ENCODE measurements around the gene ZC3H15.
"Not testable (repeated sequence)": the region's sequence is repeated elsewhere in the genome, so short reads cannot be mapped to it uniquely, and the experiment has no call there.

Gene ZC3H15

GRCh38 chr2:186485871-186486650 lies at the start of gene ZC3H15:
Gene ZC3H15, plus strand, starts transcription at chr2:186486260. Its CDS starts 123 bp downstream, at chr2:186486383.
- DNase-seq (ENCODE audit: low spot score) = peak; percentile 95

- DNase-seq (ENCODE audit: low spot score) = no peak
These were observed 48.3 kb upstream of the ZC3H15 start for GRCh38 chr2:186437719-186438118.

- DNase-seq (ENCODE audit: low spot score) = not testable (repeated sequence)
These were observed 46.4 kb upstream of the ZC3H15 start for GRCh38 chr2:186439673-186440095.

- DNase-seq (ENCODE audit: low spot score) = no peak
These were observed 45.6 kb upstream of the ZC3H15 start for GRCh38 chr2:186440506-186440905.

- DNase-seq (ENCODE audit: low spot score) = no peak
These were observed 43.2 kb upstream of the ZC3H15 start for GRCh38 chr2:186442885-186443284.

GRCh38 chr2:186443851-186444250 lies 42.2 kb upstream of the ZC3H15 start:
- DNase-seq (ENCODE audit: low spot score) = no peak

GRCh38 chr2:186445506-186445905 lies 40.6 kb upstream of the ZC3H15 start:
- no peak for DNase-seq (ENCODE audit: low spot score)

GRCh38 chr2:186455613-186456012 lies 30.4 kb upstream of the ZC3H15 start:
- no peak for DNase-seq (ENCODE audit: low spot score)

GRCh38 chr2:186456941-186457340 lies 29.1 kb upstream of the ZC3H15 start:
- DNase-seq (ENCODE audit: low spot score) = peak; percentile 28

- DNase-seq (ENCODE audit: low spot score) = no peak
These were observed 28.2 kb upstream of the ZC3H15 start for GRCh38 chr2:186457908-186458307.

- DNase-seq (ENCODE audit: low spot score) = no peak
These were observed 27.1 kb upstream of the ZC3H15 start for GRCh38 chr2:186459009-186459408.

GRCh38 chr2:186460465-186460864 lies 25.6 kb upstream of the ZC3H15 start:
- no peak for DNase-seq (ENCODE audit: low spot score)

- no peak for DNase-seq (ENCODE audit: low spot score)
These were observed 19.3 kb upstream of the ZC3H15 start for GRCh38 chr2:186466743-186467142.

GRCh38 chr2:186467421-186467820 lies 18.6 kb upstream of the ZC3H15 start:
- DNase-seq (ENCODE audit: low spot score) = no peak

- DNase-seq (ENCODE audit: low spot score) = not testable (repeated sequence)
These were observed 13.2 kb upstream of the ZC3H15 start for GRCh38 chr2:186472722-186473493.

GRCh38 chr2:186474239-186474638 lies 11.8 kb upstream of the ZC3H15 start:
- not testable (repeated sequence) for DNase-seq (ENCODE audit: low spot score)

- DNase-seq (ENCODE audit: low spot score) = no peak
These were observed 8.3 kb upstream of the ZC3H15 start for GRCh38 chr2:186477790-186478189.

- no peak for DNase-seq (ENCODE audit: low spot score)
These were observed 5.1 kb upstream of the ZC3H15 start for GRCh38 chr2:186480991-186481390.

GRCh38 chr2:186484062-186484735 lies 1.9 kb upstream of the ZC3H15 start:
- DNase-seq (ENCODE audit: low spot score) = no peak

- no peak for DNase-seq (ENCODE audit: low spot score)
These were observed 537 bp upstream of the ZC3H15 start for GRCh38 chr2:186485576-186485870.

GRCh38 chr2:186486651-186487647 lies 889 bp downstream of the ZC3H15 start:
- DNase-seq (ENCODE audit: low spot score) = no peak
